ENCODE measurements around the gene NRG2. TPM values are rescaled to one million over a fixed set of nuclear protein-coding genes. Genes with fewer than 3 reads are reported as not detected.

NRG2 gene
- polyA plus RNA-seq, 3 donors = 0.01 TPM; not detected in 2

DNA sequence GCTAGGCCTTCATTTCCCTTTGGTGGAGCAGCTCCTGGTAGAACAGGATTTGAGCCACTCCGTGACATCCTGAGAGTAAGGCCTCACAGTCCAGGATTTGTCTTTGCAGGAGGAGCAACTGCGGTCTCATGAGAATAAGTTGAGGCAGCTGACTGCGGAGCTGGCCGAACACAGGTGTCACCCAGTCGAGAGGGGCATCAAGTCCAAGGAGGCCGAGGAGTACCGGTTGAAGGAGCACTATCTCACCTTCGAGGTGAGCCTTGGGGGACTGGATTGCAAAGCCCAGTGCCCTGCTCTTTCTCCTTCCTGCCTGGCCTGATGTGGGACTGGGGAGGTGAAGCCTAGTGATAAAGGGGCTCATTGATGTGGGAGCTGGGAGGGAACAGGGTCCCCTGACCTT, 203.2 kb downstream of the NRG2 start:
- Histone ChIP-seq H3K4me1 (ENCODE audit: control insufficient read depth in 1 of 2, insufficient read depth in 2 of 2, low read length in 2 of 2) (no peaks in the 10 kb centered on the region), H3K9me3 (replicated peaks in 1 of 2; ENCODE audit: control insufficient read depth in 1 of 2, insufficient read depth in 1 of 2, low read length in 2 of 2) (no peaks in the 10 kb centered on the region), H3K27me3 (ENCODE audit: control insufficient read depth in 2 of 2, insufficient read depth in 2 of 2, low read length in 2 of 2) (no peaks in the 10 kb centered on the region), H3K27ac (ENCODE audit: low read depth in 1 of 2, low read length in 2 of 2) (no peak overlapping the region), H4K20me1 (ENCODE audit: insufficient read depth, low read length) (no peaks in the 10 kb centered on the region), H3K9ac (ENCODE audit: insufficient read depth, low read length, poor library complexity, severe bottlenecking) (no peak overlapping the region), H3K36me3 (replicated peaks in 1 of 2; ENCODE audit: control insufficient read depth in 1 of 2, insufficient read depth in 2 of 2, low read length in 2 of 2) (no peaks in the 10 kb centered on the region), H3K4me3 (replicated peaks in 1 of 3; ENCODE audit: low read depth in 2 of 3, low read length in 3 of 3) (no peak overlapping the region), H2AFZ (ENCODE audit: insufficient read depth, low read depth, low read length, poor library complexity, severe bottlenecking) (no peak overlapping the region), H3K4me2 (replicated peaks; ENCODE audit: extremely low read depth, low read length, poor library complexity, severe bottlenecking) (no peak overlapping the region), H3K79me2 (ENCODE audit: insufficient read depth, low read length) (no peaks in the 10 kb centered on the region)
- Mint-ChIP-seq H3K27me3 (ENCODE audit: low read depth in 3 of 3) (peaks cover 8 to 16% (median 14%) of the 10 kb centered on the region in 3 donors), H3K9me3 (no peaks in the 10 kb centered on the region), H3K4me1 (no peaks in the 10 kb centered on the region), H3K27ac (no peak overlapping the region), H3K4me3 (no peak overlapping the region), H3K36me3 (no peaks in the 10 kb centered on the region)
- TF ChIP-seq CTCF (IDR thresholded peaks at IDR 0.05) = no peak
- intact Hi-C loops (cut with micrococcal nuclease) = loop anchor here in 1 of 2 donors (5.0 kb wide), 1 partner anchor 48 kb away; no protein-coding TSS in a partner anchor
- DNase-seq = no peak
- WGBS (ENCODE audit: insufficient coverage) = 92% methylated on average over 8 of the region's 8 CpGs

- no peaks in the 10 kb centered on the region for H3K4me1 ChIP-seq (ENCODE audit: control insufficient read depth in 1 of 2, insufficient read depth in 2 of 2, low read length in 2 of 2)
- no peaks in the 10 kb centered on the region for H3K36me3 ChIP-seq (replicated peaks in 1 of 2; ENCODE audit: control insufficient read depth in 1 of 2, insufficient read depth in 2 of 2, low read length in 2 of 2)
- Mint-ChIP-seq H3K36me3 (no peaks in the 10 kb centered on the region), H3K4me3 (no peak overlapping the region), H3K27ac (no peak overlapping the region), H3K27me3 (ENCODE audit: low read depth in 3 of 3) (peaks cover 6 to 15% (median 12%) of the 10 kb centered on the region in 3 donors), H3K9me3 (peaks cover 0 to 2% (median 0%) of the 10 kb centered on the region in 7 donors), H3K4me1 (no peaks in the 10 kb centered on the region)
- H3K4me3 ChIP-seq (replicated peaks in 1 of 3; ENCODE audit: low read depth in 2 of 3, low read length in 3 of 3) = no peak overlapping the region
- H2AFZ ChIP-seq (ENCODE audit: insufficient read depth, low read depth, low read length, poor library complexity, severe bottlenecking) = no peak overlapping the region
- H4K20me1 ChIP-seq (ENCODE audit: insufficient read depth, low read length) = no peaks in the 10 kb centered on the region
- H3K9me3 ChIP-seq (replicated peaks in 1 of 2; ENCODE audit: control insufficient read depth in 1 of 2, insufficient read depth in 1 of 2, low read length in 2 of 2) = no peaks in the 10 kb centered on the region
- no peaks in the 10 kb centered on the region for H3K79me2 ChIP-seq (ENCODE audit: insufficient read depth, low read length)
- H3K9ac ChIP-seq (ENCODE audit: insufficient read depth, low read length, poor library complexity, severe bottlenecking) = no peak overlapping the region
- H3K27me3 ChIP-seq (ENCODE audit: control insufficient read depth in 2 of 2, insufficient read depth in 2 of 2, low read length in 2 of 2) = no peaks in the 10 kb centered on the region
- TF ChIP-seq CTCF (IDR thresholded peaks at IDR 0.05) = no peak
- WGBS (ENCODE audit: insufficient coverage) = 94% methylated on average over 15 of the region's 16 CpGs
- no peak for DNase-seq
- no peak overlapping the region for H3K27ac ChIP-seq (ENCODE audit: low read depth in 1 of 2, low read length in 2 of 2)
- intact Hi-C loops (cut with micrococcal nuclease) = loop anchor here in 1 of 2 donors (5.0 kb wide), 1 partner anchor 47 kb away; no protein-coding TSS in a partner anchor
- H3K4me2 ChIP-seq (replicated peaks; ENCODE audit: extremely low read depth, low read length, poor library complexity, severe bottlenecking) = no peak overlapping the region
Measured at GRCh38 chr5:139839232-139839815, 203.8 kb downstream of the NRG2 start.
